H1 (cell line): ENCODE results near the gene TMEM266. TPM values are rescaled to one million over a fixed set of nuclear protein-coding genes. Genes with fewer than 3 reads are reported as not detected.

ENCODE experiments used
- CTCF ChIA-PET: fragments of 300-600 bp; sonication (Branson Sonifier 250); formaldehyde crosslinking; loops from one replicate; lab custom pipeline; 2021; ENCODE audit not compliant: partially characterized antibody; lab: Charles Lee
- POLR2A ChIA-PET: fragments of 300-600 bp; sonication (Branson Sonifier 250); formaldehyde crosslinking; loops from one replicate; lab custom pipeline; 2021; ENCODE audit warnings: inconsistent platforms; ENCODE audit not compliant: partially characterized antibody; lab: Charles Lee
- DNase-seq, 2 experiments: peaks; one replicate each; pipeline versions ENCODE4 v3.0.0 to v3.0.0-alpha.2; 2010 to 2022; ENCODE audit warnings: low spot score in 2 of 2, low read depth in 1 of 2, mixed read lengths in 1 of 2
- FAIRE-seq: peaks from 2 replicates; lab custom pipeline; 2011; peaks lifted over from hg19 to GRCh38; lab: Jason Lieb, UNC
- H2AFZ ChIP-seq: 2 replicates; pipeline ENCODE4 v1.8.1; 2012; ENCODE audit warnings: low read length, inconsistent platforms
- H2AK5ac ChIP-seq: 2 replicates; pipeline ENCODE4 v1.6.1; 2013; ENCODE audit warnings: low read depth, low read length
- H2BK120ac ChIP-seq: replicated peaks from 2 replicates; pipeline ENCODE3; 2013; ENCODE audit warnings: low read depth, low read length, inconsistent platforms
- H2BK12ac ChIP-seq: 2 replicates; pipeline ENCODE4 v1.6.1; 2013; ENCODE audit warnings: low read depth, low read length
- H2BK15ac ChIP-seq: 2 replicates; pipeline ENCODE4 v1.6.1; 2013; ENCODE audit warnings: low read length
- H2BK20ac ChIP-seq: 2 replicates; pipeline ENCODE4 v1.6.1; 2013; ENCODE audit warnings: low read length
- H2BK5ac ChIP-seq: 2 replicates; pipeline ENCODE4 v1.6.1; 2013; ENCODE audit warnings: low read depth, low read length
- H3K14ac ChIP-seq: 2 replicates; pipeline ENCODE4 v1.6.1; 2013; ENCODE audit warnings: inconsistent platforms; ENCODE audit not compliant: insufficient read length
- H3K18ac ChIP-seq: 2 replicates; pipeline ENCODE4 v1.6.1; 2013; ENCODE audit warnings: low read length; ENCODE audit errors: extremely low read depth
- H3K23ac ChIP-seq: 2 replicates; pipeline ENCODE4 v1.6.1; 2013; ENCODE audit warnings: inconsistent platforms; ENCODE audit not compliant: insufficient read length
- H3K23me2 ChIP-seq: 2 replicates; pipeline ENCODE4 v1.6.1; 2013; ENCODE audit warnings: low read depth, low read length
- H3K27ac ChIP-seq: 2 replicates; pipeline ENCODE4 v1.6.1; 2011; ENCODE audit warnings: low read depth, low read length, inconsistent platforms
- H3K27me3 ChIP-seq, 4 experiments: replicated peaks in 1 of 4; 1 replicate in 1 of 4; 2 replicates in 3 of 4; pipeline versions ENCODE4 v1.6.1 to v1.8.1; 2011 to 2013; ENCODE audit warnings: low read length in 3 of 4, mild to moderate bottlenecking in 3 of 4, inconsistent platforms in 2 of 4, mixed read lengths in 2 of 4, moderate library complexity in 1 of 4; ENCODE audit not compliant: control insufficient read depth in 3 of 4, insufficient read depth in 3 of 4; ENCODE audit errors: extremely low read depth in 1 of 4
- H3K36me3 ChIP-seq, 4 experiments: 2 replicates each; pipeline versions ENCODE4 v1.6.1 to v1.8.1; 2011 to 2013; ENCODE audit warnings: mild to moderate bottlenecking in 4 of 4, low read length in 3 of 4, moderate library complexity in 2 of 4, control low read depth in 1 of 4, inconsistent platforms in 1 of 4; ENCODE audit not compliant: insufficient read depth in 4 of 4, control insufficient read depth in 2 of 4
- H3K4ac ChIP-seq: replicated peaks from 2 replicates; pipeline ENCODE3; 2013; ENCODE audit warnings: low read length, low read depth, mixed read lengths, inconsistent platforms; ENCODE audit not compliant: insufficient read length
- H3K4me1 ChIP-seq, 4 experiments: replicated peaks in 1 of 4; 1 replicate in 1 of 4; 2 replicates in 3 of 4; pipeline versions ENCODE4 v1.6.1 to v1.8.1; 2011 to 2013; ENCODE audit warnings: low read length in 3 of 4, inconsistent platforms in 2 of 4, mixed read lengths in 1 of 4; ENCODE audit not compliant: insufficient read depth in 4 of 4, control insufficient read depth in 3 of 4
- H3K4me2 ChIP-seq, 2 experiments: 2 replicates each; pipeline versions ENCODE4 v1.6.1 to v1.8.1; 2011 to 2013; ENCODE audit warnings: low read depth in 2 of 2, low read length in 2 of 2, control low read depth in 1 of 2, inconsistent platforms in 1 of 2, mild to moderate bottlenecking in 1 of 2; ENCODE audit not compliant: insufficient read depth in 1 of 2
- H3K4me3 ChIP-seq, 4 experiments: fragments of 200-600, 300-600 bp in 1 of 4; sonication (generic), shearing (Covaris generic), sonication (Bioruptor Twin) in 1 of 4; 2 replicates each; pipeline versions ENCODE4 v1.5.1 to v1.8.1; 2011 to 2016; ENCODE audit warnings: low read length in 4 of 4, low read depth in 3 of 4, control low read depth in 2 of 4, inconsistent platforms in 2 of 4, mild to moderate bottlenecking in 2 of 4, mixed read lengths in 1 of 4, moderate library complexity in 1 of 4; ENCODE audit not compliant: insufficient read depth in 2 of 4; ENCODE audit errors: extremely low read depth in 1 of 4
- H3K56ac ChIP-seq: replicated peaks from 2 replicates; pipeline ENCODE3; 2013; ENCODE audit warnings: low read depth, mild to moderate bottlenecking, mixed read lengths, low read length, inconsistent platforms; ENCODE audit not compliant: insufficient read length
- H3K79me1 ChIP-seq: 2 replicates; pipeline ENCODE4 v1.6.1; 2013; ENCODE audit warnings: low read depth, low read length, control low read depth
- H3K79me2 ChIP-seq, 2 experiments: 2 replicates each; pipeline versions ENCODE4 v1.6.1 to v1.8.1; 2012 to 2013; ENCODE audit warnings: low read length in 2 of 2, mild to moderate bottlenecking in 2 of 2, inconsistent platforms in 1 of 2; ENCODE audit not compliant: insufficient read depth in 2 of 2, control insufficient read depth in 1 of 2
- H3K9ac ChIP-seq, 4 experiments: replicated peaks in 1 of 4; 1 replicate in 1 of 4; 2 replicates in 3 of 4; pipeline versions ENCODE4 v1.6.1 to v1.8.1; 2011 to 2013; ENCODE audit warnings: low read depth in 3 of 4, low read length in 3 of 4, control low read depth in 2 of 4, mild to moderate bottlenecking in 2 of 4, moderate library complexity in 2 of 4, inconsistent platforms in 1 of 4; ENCODE audit errors: extremely low read depth in 1 of 4
- H3K9me3 ChIP-seq, 2 experiments: 2 replicates each; pipeline versions ENCODE4 v1.6.1 to v1.8.1; 2012 to 2013; ENCODE audit warnings: mild to moderate bottlenecking in 2 of 2, moderate library complexity in 2 of 2, control low read depth in 1 of 2, inconsistent platforms in 1 of 2, low read depth in 1 of 2, low read length in 1 of 2, mixed read lengths in 1 of 2; ENCODE audit not compliant: insufficient read depth in 2 of 2
- H4K20me1 ChIP-seq, 2 experiments: replicated peaks in 1 of 2; 2 replicates each; pipeline versions ENCODE3 to v1.8.1; 2011 to 2013; ENCODE audit warnings: inconsistent platforms in 2 of 2, low read length in 2 of 2, mild to moderate bottlenecking in 1 of 2; ENCODE audit not compliant: insufficient read depth in 2 of 2, control insufficient read depth in 1 of 2
- H4K5ac ChIP-seq: 2 replicates; pipeline ENCODE4 v1.6.1; 2013; ENCODE audit warnings: low read length, low read depth, mixed read lengths, inconsistent platforms; ENCODE audit not compliant: insufficient read length
- H4K8ac ChIP-seq: 2 replicates; pipeline ENCODE4 v1.8.0; 2013; ENCODE audit warnings: mild to moderate bottlenecking, moderate library complexity, low read length, inconsistent platforms; ENCODE audit not compliant: insufficient read depth; ENCODE audit errors: extremely low read depth
- H4K91ac ChIP-seq: replicated peaks from 2 replicates; pipeline ENCODE3; 2013; ENCODE audit warnings: low read length, mixed read lengths, inconsistent platforms; ENCODE audit not compliant: insufficient read length
- ATF2 ChIP-seq: IDR thresholded peaks from 2 replicates; pipeline ENCODE4 v1.6.1; 2012; ENCODE audit warnings: low read length, inconsistent platforms
- ATF3 ChIP-seq: IDR thresholded peaks from 2 replicates; pipeline ENCODE4 v1.6.1; 2011; ENCODE audit warnings: low read depth, mild to moderate bottlenecking, low read length; ENCODE audit not compliant: insufficient read depth
- FOSL1 ChIP-seq: IDR thresholded peaks from 2 replicates; pipeline ENCODE4 v1.6.1; 2011; ENCODE audit warnings: mild to moderate bottlenecking, low read depth, low read length, moderate library complexity; ENCODE audit not compliant: insufficient read depth
- MAX ChIP-seq: IDR thresholded peaks from 2 replicates; pipeline ENCODE4 v1.6.1; 2012; ENCODE audit warnings: inconsistent platforms
- RBBP5 ChIP-seq: IDR thresholded peaks from 2 replicates; pipeline ENCODE4 v1.7.1; 2012; ENCODE audit warnings: low read depth, mild to moderate bottlenecking, inconsistent platforms, low read length, moderate library complexity, borderline replicate concordance
- RXRA ChIP-seq: IDR thresholded peaks from 2 replicates; pipeline ENCODE4 v1.6.1; 2011; ENCODE audit warnings: low read depth, mild to moderate bottlenecking, low read length, moderate library complexity; ENCODE audit not compliant: insufficient read depth
- SIX5 ChIP-seq: IDR thresholded peaks from 2 replicates; pipeline ENCODE4 v1.6.1; 2011; ENCODE audit warnings: mild to moderate bottlenecking, low read depth, low read length
- SP4 ChIP-seq: IDR thresholded peaks from 2 replicates; pipeline ENCODE4 v1.6.1; 2012; ENCODE audit warnings: low read length, inconsistent platforms
- TCF12 ChIP-seq: IDR thresholded peaks from 2 replicates; pipeline ENCODE4 v1.6.1; 2011; ENCODE audit warnings: low read depth, mild to moderate bottlenecking, low read length
- TEAD4 ChIP-seq: IDR thresholded peaks from 2 replicates; pipeline ENCODE4 v1.6.1; 2012; ENCODE audit warnings: low read depth, low read length, inconsistent platforms, mixed read lengths
- WGBS, 2 experiments: shearing (Covaris generic) in 1 of 2; methylation state at CpG; one replicate each; pipeline versions ENCODE4 v1.1.6 to v1.1.7; 2013 to 2015; ENCODE audit warnings: low lambda C conversion rate in 2 of 2, mixed read lengths in 2 of 2, inconsistent platforms in 1 of 2, low coverage in 1 of 2, missing lambda C conversion rate in 1 of 2; ENCODE audit not compliant: insufficient replicate concordance in 2 of 2, insufficient coverage in 1 of 2, insufficient read length in 1 of 2; ENCODE audit errors: extremely low coverage in 1 of 2, missing lambda C conversion rate in 1 of 2; 5-methylcytosine and 5-hydroxymethylcytosine counted together
- polyA plus RNA-seq, 7 experiments: library from polyadenylated mRNA; depleted of rRNA in 3 of 7; stranded (reverse) in 5 of 7; unstranded in 2 of 7; fragments of >200 nt in 5 of 7; fragments of 200-250 nt in 2 of 7; gene quantifications; 1 replicate in 5 of 7; 2 replicates in 1 of 7; 4 replicates in 1 of 7; pipeline versions ENCODE4 v1.2.1 to v1.2.3, GENCODE V29; 2011 to 2013; ENCODE audit warnings: missing spikeins in 2 of 7, mixed read lengths in 2 of 7
- total RNA-seq: library from RNA; stranded (reverse); fragmentation: NEBNext Ultra II Directional; extraction: Animal tissue kit (Norgen Biotek cat#: 25700); gene quantifications from 2 replicates; pipeline ENCODE4 v1.2.1, GENCODE V29; 2021

The TMEM266 gene
- total and polyA plus RNA-seq, 2 of the 8 experiments (the other 6 are each of a cell fraction or from before 2014, with no cell fraction given) = 2.6 TPM

GRCh38 chr15:76149291-76149915 is 89.6 kb downstream of the TMEM266 start:
- Histone ChIP-seq H3K27ac (no peak overlapping the region), H2AK5ac (no peak overlapping the region), H3K9ac (no peak overlapping the region), H2BK5ac (no peak overlapping the region), H3K14ac (no peak overlapping the region), H2BK20ac (no peak overlapping the region), H4K20me1 (no peaks in the 10 kb centered on the region), H3K56ac (no peak overlapping the region), H2BK120ac (no peak overlapping the region), H3K79me1 (no peaks in the 10 kb centered on the region), H3K4me1 (peaks cover 0 to 26% (median 21%) of the 10 kb centered on the region in 4 experiments; a peak in 6 of 7 replicates), H2BK12ac (no peak overlapping the region), H2BK15ac (no peak overlapping the region), H3K36me3 (no peaks in the 10 kb centered on the region), H3K23ac (no peak overlapping the region), H3K23me2 (no peaks in the 10 kb centered on the region; the same call in 1 of the 2 replicates), H4K8ac (no peak overlapping the region), H4K91ac (no peak overlapping the region), H3K4me2 (no peak overlapping the region), H3K4ac (no peak overlapping the region), H4K5ac (no peak overlapping the region), H2AFZ (no peak overlapping the region), H3K9me3 (no peaks in the 10 kb centered on the region), H3K79me2 (no peaks in the 10 kb centered on the region), H3K27me3 (no peaks in the 10 kb centered on the region), H3K18ac (no peak overlapping the region), H3K4me3 (no peak overlapping the region)
- WGBS, 2 experiments = 82% methylated on average over 4 of the region's 4 CpGs; no CpG with 5 or more reads in 1 of the 2 experiments
- POLR2A ChIA-PET = interaction anchor here (0.8 to 1.3 kb wide), 2 partner anchors 10 to 36 kb away, joined by 4 to 5 read pairs; no protein-coding TSS in a partner anchor
- FAIRE-seq (no peak), DNase-seq (no peak)
- CTCF ChIA-PET = interaction anchor here (0.6 to 9.8 kb wide), 35 partner anchors 9 to 654 kb away, joined by 3 to 114 read pairs (median 4); partner anchors contain the start of gene TMEM266
- TF ChIP-seq ATF2 = no peak
- no peak for TF ChIP-seq SP4
- no peak for TF ChIP-seq RXRA
- TF ChIP-seq MAX = no peak
- TF ChIP-seq FOSL1 = no peak
- no peak for TF ChIP-seq RBBP5
- no peak for TF ChIP-seq SIX5
- TF ChIP-seq TCF12 = no peak
- TF ChIP-seq ATF3 = no peak
- no peak for TF ChIP-seq TEAD4
